ENCODE data around the gene ZNF567. TPM values are rescaled to one million over a fixed set of nuclear protein-coding genes. Genes with fewer than 3 reads are reported as not detected.

Gene ZNF567
- total and polyA plus RNA-seq, 2 of the 8 experiments (the other 6 are each of a cell fraction or from before 2014, with no cell fraction given) = 6.5 to 10.5 TPM

DNA sequence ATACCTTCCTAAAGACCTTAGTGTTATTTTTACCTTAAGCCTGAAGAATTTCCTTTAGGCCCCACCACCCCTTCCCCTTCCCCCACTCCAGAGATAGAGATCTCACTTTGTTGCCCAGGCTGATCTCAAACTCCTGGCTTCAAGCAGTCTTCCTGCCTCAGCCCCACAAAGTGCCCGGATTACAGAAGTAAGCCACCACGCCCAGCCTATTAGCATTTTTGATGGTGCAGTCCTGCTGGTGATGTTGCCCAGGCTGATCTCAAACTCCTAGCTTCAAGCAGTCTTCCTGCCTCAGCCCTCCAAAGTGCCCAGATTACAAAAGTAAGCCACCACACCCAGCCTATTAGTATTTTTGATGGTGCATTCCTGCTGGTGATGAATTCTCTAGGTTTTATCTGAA, 22.0 kb downstream of the ZNF567 start (continued):
- TF ChIP-seq, protein P1, sequence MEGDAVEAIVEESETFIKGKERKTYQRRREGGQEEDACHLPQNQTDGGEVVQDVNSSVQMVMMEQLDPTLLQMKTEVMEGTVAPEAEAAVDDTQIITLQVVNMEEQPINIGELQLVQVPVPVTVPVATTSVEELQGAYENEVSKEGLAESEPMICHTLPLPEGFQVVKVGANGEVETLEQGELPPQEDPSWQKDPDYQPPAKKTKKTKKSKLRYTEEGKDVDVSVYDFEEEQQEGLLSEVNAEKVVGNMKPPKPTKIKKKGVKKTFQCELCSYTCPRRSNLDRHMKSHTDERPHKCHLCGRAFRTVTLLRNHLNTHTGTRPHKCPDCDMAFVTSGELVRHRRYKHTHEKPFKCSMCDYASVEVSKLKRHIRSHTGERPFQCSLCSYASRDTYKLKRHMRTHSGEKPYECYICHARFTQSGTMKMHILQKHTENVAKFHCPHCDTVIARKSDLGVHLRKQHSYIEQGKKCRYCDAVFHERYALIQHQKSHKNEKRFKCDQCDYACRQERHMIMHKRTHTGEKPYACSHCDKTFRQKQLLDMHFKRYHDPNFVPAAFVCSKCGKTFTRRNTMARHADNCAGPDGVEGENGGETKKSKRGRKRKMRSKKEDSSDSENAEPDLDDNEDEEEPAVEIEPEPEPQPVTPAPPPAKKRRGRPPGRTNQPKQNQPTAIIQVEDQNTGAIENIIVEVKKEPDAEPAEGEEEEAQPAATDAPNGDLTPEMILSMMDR (IDR thresholded peaks at IDR 0.05; ENCODE audit: control extremely low read depth in 1 of 3, insufficient read depth in 1 of 3, low read depth in 1 of 3, low read length in 3 of 3) = no peak

Measured in H1 (cell line).